Mucosa of descending colon (tissue), 3 donors: ENCODE results near the gene DNAAF1. TPM values are rescaled to one million over a fixed set of nuclear protein-coding genes. Genes with fewer than 3 reads are reported as not detected.

Experiments
- ATAC-seq: fragments of 200-7000 bp; cut with Tn5 transposase; one replicate; pipeline ENCODE4 v1.9.1; 2020; ENCODE audit warnings: mild to moderate bottlenecking, moderate library complexity
- DNase-seq, 3 donors: peaks; one replicate each; pipeline ENCODE4 v3.0.0-alpha.2; 2020
- H3K36me3 ChIP-seq: fragments of 200-600 bp; one replicate; pipeline ENCODE4 v1.8.0; 2021; ENCODE audit warnings: low read depth, mild to moderate bottlenecking
- H3K4me1 ChIP-seq: fragments of 200-600 bp; one replicate; pipeline ENCODE4 v1.8.0; 2021; ENCODE audit warnings: low read depth, mild to moderate bottlenecking
- H3K4me3 ChIP-seq: fragments of 200-600 bp; one replicate; pipeline ENCODE4 v1.8.0; 2021; ENCODE audit warnings: mild to moderate bottlenecking
- H3K9me3 ChIP-seq: fragments of 200-600 bp; one replicate; pipeline ENCODE4 v1.8.0; 2021; ENCODE audit warnings: mild to moderate bottlenecking
- intact Hi-C, 2 donors: fragments of 100-400 bp; cut with DNase I in 1 of 2; cut with micrococcal nuclease in 1 of 2; formaldehyde crosslinking; loops; one replicate each; pipeline versions ENCODE4 v1.11.0 to v1.11.1; 2022; cut with DNase I, micrococcal nuclease
- total RNA-seq, 3 donors: library from RNA; stranded (reverse); fragmentation: NEBNext Ultra II Directional in 2 of 3; extraction: Animal tissue kit (Norgen Biotek cat#: 25700) in 2 of 3; gene quantifications; one replicate each; pipeline versions ENCODE4 v1.2.1 to v1.2.4, GENCODE V29; 2021 to 2023
- TF ChIP-seq, protein P1 (sequence below): fragments of 200-600 bp; IDR thresholded peaks from one replicate; pipeline ENCODE4 v1.8.0; 2022; ENCODE audit warnings: antibody characterized with exemption, mild to moderate bottlenecking
- donor health status: DM: no; HTN: no; CAD: no; lungs with moderate emphysema.
- donor health status: DM: no; HTN: no; CAD: no.
- donor health status: DM: no; HTN: yes; CAD: no.

Gene DNAAF1
- total RNA-seq, 3 donors from 2014 or later: 0.95 TPM; not detected in 2

DNA sequence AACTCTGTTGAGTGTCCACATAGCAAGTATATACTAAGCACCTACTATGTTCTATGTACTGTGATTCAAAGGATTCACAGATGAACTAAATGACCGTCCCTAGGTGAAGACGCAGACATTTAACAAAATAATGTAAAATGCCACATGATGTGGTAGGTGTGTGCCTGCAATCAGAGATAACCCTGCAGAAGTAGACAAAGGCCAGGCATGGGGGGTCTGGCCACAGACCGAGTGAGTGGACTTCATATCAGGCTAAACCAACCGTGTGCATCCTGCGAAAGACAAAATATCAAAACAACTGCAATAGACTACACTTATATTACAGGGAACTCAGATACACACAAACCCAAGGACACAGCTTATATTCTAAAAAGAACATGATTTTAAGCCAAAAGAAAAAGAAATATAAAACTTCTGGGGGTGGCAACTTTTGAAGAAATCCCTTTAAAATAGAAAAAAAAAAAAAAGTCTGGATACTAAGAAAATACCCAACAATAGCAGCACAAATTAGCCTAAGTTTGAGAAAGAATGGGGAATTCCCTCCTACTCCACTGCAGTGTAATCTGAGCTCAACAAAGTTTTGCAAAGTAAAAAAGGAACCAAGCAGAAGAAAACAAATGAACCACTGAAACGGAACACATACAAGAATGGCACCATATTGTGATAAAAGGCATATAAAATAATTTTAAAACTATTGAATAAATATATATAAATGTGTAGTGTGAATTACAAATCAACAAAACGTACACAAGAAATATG, 12.4 kb upstream of the DNAAF1 start:
- Histone ChIP-seq H3K36me3 (no peaks in the 10 kb centered on the region), H3K4me1 (no peaks in the 10 kb centered on the region), H3K9me3 (no peaks in the 10 kb centered on the region), H3K4me3 (no peak overlapping the region)
- DNase-seq (no peak), ATAC-seq (no peak)
- TF ChIP-seq, protein P1, sequence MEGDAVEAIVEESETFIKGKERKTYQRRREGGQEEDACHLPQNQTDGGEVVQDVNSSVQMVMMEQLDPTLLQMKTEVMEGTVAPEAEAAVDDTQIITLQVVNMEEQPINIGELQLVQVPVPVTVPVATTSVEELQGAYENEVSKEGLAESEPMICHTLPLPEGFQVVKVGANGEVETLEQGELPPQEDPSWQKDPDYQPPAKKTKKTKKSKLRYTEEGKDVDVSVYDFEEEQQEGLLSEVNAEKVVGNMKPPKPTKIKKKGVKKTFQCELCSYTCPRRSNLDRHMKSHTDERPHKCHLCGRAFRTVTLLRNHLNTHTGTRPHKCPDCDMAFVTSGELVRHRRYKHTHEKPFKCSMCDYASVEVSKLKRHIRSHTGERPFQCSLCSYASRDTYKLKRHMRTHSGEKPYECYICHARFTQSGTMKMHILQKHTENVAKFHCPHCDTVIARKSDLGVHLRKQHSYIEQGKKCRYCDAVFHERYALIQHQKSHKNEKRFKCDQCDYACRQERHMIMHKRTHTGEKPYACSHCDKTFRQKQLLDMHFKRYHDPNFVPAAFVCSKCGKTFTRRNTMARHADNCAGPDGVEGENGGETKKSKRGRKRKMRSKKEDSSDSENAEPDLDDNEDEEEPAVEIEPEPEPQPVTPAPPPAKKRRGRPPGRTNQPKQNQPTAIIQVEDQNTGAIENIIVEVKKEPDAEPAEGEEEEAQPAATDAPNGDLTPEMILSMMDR: no peak
- intact Hi-C loops: no loop called here

DNA sequence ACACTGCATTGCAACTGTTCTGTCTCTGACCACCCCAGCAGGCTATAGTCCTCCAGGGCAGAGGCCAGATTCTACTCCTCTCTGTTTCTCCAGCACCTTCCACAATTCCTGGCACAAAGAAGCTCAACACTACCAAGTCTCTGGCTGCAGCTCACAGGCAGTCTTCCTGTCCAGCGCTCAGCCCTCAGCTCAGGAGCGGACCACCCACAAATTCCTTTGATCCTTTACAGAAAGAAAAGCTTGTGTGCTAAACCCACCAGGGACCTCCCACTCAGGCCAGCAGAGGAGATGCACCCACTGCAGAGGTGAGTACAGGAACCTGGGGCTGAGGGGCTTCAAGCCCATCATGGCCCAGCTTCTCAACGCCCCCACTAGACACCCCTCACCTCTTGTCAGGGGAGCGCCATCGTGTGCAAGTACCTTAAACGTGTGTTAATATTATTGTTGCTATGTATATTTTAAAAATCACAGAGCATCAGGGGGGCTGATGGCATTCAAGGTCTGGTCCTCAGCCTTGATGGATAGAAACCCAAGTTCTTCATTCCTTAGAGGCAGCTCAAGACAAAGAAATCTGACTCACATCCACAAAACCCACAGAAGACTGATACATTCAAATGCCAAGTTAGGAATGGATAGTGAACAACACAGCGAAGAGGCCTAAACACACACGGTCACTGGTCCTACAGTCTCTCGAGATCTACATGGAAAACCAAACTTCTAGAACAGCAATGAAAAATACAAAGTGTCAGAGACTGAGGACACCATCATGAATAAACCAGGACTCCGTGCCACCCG, 8.6 kb upstream of the DNAAF1 start:
- H3K4me1 ChIP-seq: no peaks in the 10 kb centered on the region
- no peak for DNase-seq
- no peak for ATAC-seq
- no peak overlapping the region for H3K4me3 ChIP-seq
- H3K36me3 ChIP-seq: no peaks in the 10 kb centered on the region
- intact Hi-C loops: no loop called here
- TF ChIP-seq, protein P1: no peak
- H3K9me3 ChIP-seq: no peaks in the 10 kb centered on the region

DNA sequence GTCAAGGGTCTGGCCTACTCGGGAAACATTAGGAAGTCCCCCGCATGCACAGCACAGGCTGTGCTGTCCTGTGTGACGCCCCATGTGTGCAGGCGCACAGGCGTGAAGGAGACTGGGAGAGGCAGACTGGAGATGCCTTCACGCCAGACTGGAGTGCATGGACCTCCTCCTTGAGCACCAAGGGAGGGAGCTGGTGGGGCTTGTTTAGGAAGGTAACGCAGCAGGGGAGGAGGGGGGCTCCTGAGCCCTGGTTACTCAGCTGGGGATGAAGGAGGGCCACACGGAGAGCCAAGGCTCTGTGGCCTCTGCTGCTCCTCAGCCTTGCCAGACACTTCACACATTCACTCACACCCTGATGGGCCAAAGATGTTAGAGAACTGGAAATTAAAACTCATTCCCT, 7.8 kb upstream of the DNAAF1 start:
- TF ChIP-seq, protein P1: no peak
- no peak for DNase-seq
- no peaks in the 10 kb centered on the region for H3K36me3 ChIP-seq

DNA sequence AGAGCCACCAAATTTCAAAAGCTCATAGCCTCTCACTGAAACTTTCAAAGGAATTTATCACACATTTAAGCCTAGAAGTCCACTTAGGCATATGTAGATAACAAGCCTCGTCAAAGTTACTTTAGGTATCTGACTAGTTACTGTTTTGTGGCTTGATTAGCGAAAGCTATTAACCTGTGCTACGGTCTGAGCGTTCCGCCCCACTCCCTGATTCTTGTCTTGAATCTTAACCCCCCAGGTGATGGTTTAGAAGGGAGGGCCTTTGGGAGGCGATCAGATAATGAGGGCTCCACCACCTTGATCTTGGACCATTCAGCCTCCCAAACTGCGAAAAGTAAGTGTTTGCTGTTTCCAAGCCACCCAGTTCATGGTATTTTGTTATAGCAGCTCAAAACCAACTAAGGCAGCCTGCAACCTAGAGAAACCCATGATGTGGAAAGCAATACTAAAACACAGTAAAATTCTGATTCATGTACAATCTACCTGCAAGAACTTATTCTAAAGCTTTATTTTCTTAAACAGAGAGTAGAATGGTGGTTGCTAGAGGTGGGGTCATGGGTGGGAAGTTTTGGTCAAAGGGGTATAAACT, 7.2 kb upstream of the DNAAF1 start:
- no peak for DNase-seq
- intact Hi-C loops: no loop called here

More for the DNA sequence above, 7.8 kb upstream of the DNAAF1 start:
- Histone ChIP-seq H3K4me1 (no peaks in the 10 kb centered on the region), H3K9me3 (no peaks in the 10 kb centered on the region), H3K4me3 (no peak overlapping the region)
- intact Hi-C loops: no loop called here
- no peak for ATAC-seq

DNA sequence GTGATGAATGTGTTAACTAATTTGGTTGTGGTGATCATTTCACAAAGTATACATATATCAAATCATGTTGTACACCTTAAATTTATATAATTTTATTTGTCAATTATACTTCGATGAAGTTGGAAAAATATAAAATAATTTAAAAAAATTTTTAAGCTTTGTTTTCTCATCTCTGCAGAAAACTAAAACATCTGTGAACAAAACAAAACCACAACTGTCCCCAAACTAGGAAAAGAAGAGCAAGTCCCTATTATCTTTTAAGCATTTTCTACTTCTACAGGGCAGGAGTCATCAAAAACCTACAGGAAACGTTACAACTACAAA, 6.6 kb upstream of the DNAAF1 start:
- Histone ChIP-seq H3K4me1 (no peaks in the 10 kb centered on the region), H3K4me3 (no peak overlapping the region), H3K9me3 (no peaks in the 10 kb centered on the region), H3K36me3 (no peaks in the 10 kb centered on the region)
- TF ChIP-seq, protein P1: no peak
- DNase-seq (no peak), ATAC-seq (no peak)
- intact Hi-C loops: no loop called here

More for the DNA sequence above, 7.2 kb upstream of the DNAAF1 start:
- Histone ChIP-seq H3K4me1 (no peaks in the 10 kb centered on the region), H3K36me3 (no peaks in the 10 kb centered on the region), H3K9me3 (no peaks in the 10 kb centered on the region), H3K4me3 (no peak overlapping the region)
- no peak for ATAC-seq
- TF ChIP-seq, protein P1: no peak
